Kidney tubule cell (primary cell): ENCODE results near the gene FOXD4L5.
"Not testable (repeated sequence)": the region's sequence is repeated elsewhere in the genome, so short reads cannot be mapped to it uniquely, and the experiment has no call there.

Experiments used
- DNase-seq: peaks from one replicate; pipeline ENCODE4 v3.0.0-alpha.2; 2018; ENCODE audit warnings: low spot score

The FOXD4L5 gene

DNA sequence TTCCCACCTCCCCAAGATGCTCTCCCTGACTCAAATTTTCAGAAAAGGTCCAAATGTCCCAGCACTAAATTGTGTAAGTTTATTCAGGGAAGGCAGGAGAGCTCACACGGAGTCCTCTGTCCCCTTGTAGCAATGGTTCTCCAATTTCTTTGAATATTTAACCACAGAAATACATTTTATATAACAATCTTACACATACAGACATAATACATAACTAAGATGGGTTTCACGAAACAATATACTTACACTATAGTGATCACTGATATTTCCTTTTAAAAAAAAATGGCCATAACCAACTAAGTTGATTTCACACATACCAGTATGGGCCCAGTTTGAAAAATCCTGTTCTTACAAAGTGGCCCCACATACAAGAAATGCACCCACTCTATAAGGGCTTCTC lies at the start of gene FOXD4L5:
FOXD4L5 (minus strand) TSS at position 101 of the 400 bp plus-strand sequence. CDS start 832 bp downstream, outside the sequence.
- not testable (repeated sequence) for DNase-seq

DNA sequence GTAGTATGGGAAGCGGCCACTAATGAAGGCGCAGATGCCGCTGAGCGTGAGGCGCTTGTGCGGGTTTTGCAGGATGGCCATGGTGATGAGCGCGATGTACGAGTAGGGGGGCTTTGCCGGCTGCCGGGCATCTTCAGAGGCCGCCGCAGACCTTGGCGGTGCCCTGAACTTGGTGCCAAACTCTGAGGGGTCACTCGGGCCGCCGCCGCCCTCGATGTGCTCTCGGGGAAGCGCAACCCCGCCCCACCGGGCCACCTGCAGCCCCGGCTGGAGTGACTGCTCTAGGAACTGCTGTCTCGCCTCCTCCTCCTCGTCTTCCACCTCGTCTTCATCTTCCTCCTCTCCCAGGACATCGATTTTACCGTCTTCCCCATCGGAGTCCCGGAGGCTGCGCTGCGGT lies 1.1 kb downstream of the FOXD4L5 start:
- DNase-seq = not testable (repeated sequence)

- not testable (repeated sequence) for DNase-seq
These were observed 2.0 kb downstream of the FOXD4L5 start for GRCh38 chr9:65282976-65283375.
